HG02884 (cell line): Measurements from ENCODE around the gene CEP63.

Source experiments
- ATAC-seq: cut with Tn5 transposase; IDR thresholded peaks from one replicate; pipeline ENCODE4 v1.9.1; 2021; ENCODE audit warnings: mild to moderate bottlenecking, moderate library complexity; ENCODE audit not compliant: unreplicated experiment

CEP63 gene

GRCh38 chr3:134622806-134623365 lies 137.0 kb downstream of the CEP63 start:
- no peak for ATAC-seq

GRCh38 chr3:134623615-134624245 lies 137.9 kb downstream of the CEP63 start:
- ATAC-seq: no peak
